CD14-positive monocyte (primary cell): Measurements from ENCODE around the gene TSHZ1. TPM values are rescaled to one million over a fixed set of nuclear protein-coding genes. Genes with fewer than 3 reads are reported as not detected.

ENCODE experiments used
- DNase-seq, 3 donors: peaks; one replicate each; pipeline ENCODE4 v3.0.0-alpha.2; 2011 to 2022
- H2AFZ ChIP-seq: 2 replicates; pipeline ENCODE4 v1.6.0; 2012; ENCODE audit warnings: mild to moderate bottlenecking, low read depth, low read length, inconsistent platforms; ENCODE audit not compliant: insufficient read depth, poor library complexity, severe bottlenecking
- H3K27ac ChIP-seq, 2 donors: 1 replicate in 1 of 2; 2 replicates in 1 of 2; pipeline ENCODE4 v1.5.1; 2012 to 2013; ENCODE audit warnings: low read length in 2 of 2, control low read depth in 1 of 2, inconsistent platforms in 1 of 2, low read depth in 1 of 2, mild to moderate bottlenecking in 1 of 2
- H3K27me3 ChIP-seq, 2 donors: one replicate each; pipeline versions ENCODE4 v1.6.0 to v1.6.1; 2011 to 2013; ENCODE audit warnings: low read length in 2 of 2; ENCODE audit not compliant: control insufficient read depth in 2 of 2, insufficient read depth in 2 of 2
- H3K36me3 ChIP-seq, 2 donors: replicated peaks in 1 of 2; 1 replicate in 1 of 2; 2 replicates in 1 of 2; pipeline versions ENCODE4 v1.5.1 to v1.6.1; 2012 to 2013; ENCODE audit warnings: low read length in 2 of 2, control low read depth in 1 of 2, inconsistent platforms in 1 of 2, mild to moderate bottlenecking in 1 of 2; ENCODE audit not compliant: insufficient read depth in 2 of 2, control insufficient read depth in 1 of 2
- H3K4me1 ChIP-seq, 2 donors: 1 replicate in 1 of 2; 2 replicates in 1 of 2; pipeline versions ENCODE4 v1.5.1 to v1.6.1; 2012 to 2013; ENCODE audit warnings: low read length in 2 of 2, control low read depth in 1 of 2, inconsistent platforms in 1 of 2, mild to moderate bottlenecking in 1 of 2, moderate library complexity in 1 of 2; ENCODE audit not compliant: insufficient read depth in 2 of 2, control insufficient read depth in 1 of 2
- H3K4me2 ChIP-seq: replicated peaks from 2 replicates; pipeline ENCODE3; 2012; ENCODE audit warnings: low read length, moderate library complexity, mild to moderate bottlenecking; ENCODE audit not compliant: poor library complexity, severe bottlenecking; ENCODE audit errors: extremely low read depth
- H3K4me3 ChIP-seq, 3 experiments: fragments of 200-600 bp in 1 of 3; sonication (generic) in 1 of 3; replicated peaks in 1 of 3; 1 replicate in 2 of 3; 2 replicates in 1 of 3; pipeline ENCODE4 v1.5.1; 2011 to 2013; ENCODE audit warnings: low read length in 3 of 3, mild to moderate bottlenecking in 3 of 3, control low read depth in 2 of 3, low read depth in 2 of 3, inconsistent platforms in 1 of 3, moderate library complexity in 1 of 3
- H3K79me2 ChIP-seq: 2 replicates; pipeline ENCODE4 v1.6.0; 2012; ENCODE audit warnings: mild to moderate bottlenecking, control low read depth, inconsistent platforms, low read length, moderate library complexity; ENCODE audit not compliant: insufficient read depth
- H3K9ac ChIP-seq: 2 replicates; pipeline ENCODE4 v1.6.0; 2017; ENCODE audit warnings: low read length, mild to moderate bottlenecking; ENCODE audit not compliant: insufficient read depth, poor library complexity, severe bottlenecking
- H3K9me3 ChIP-seq, 2 donors: replicated peaks in 1 of 2; 1 replicate in 1 of 2; 2 replicates in 1 of 2; pipeline versions ENCODE4 v1.5.1 to v1.6.1; 2012 to 2013; ENCODE audit warnings: low read length in 2 of 2, control low read depth in 1 of 2; ENCODE audit not compliant: control insufficient read depth in 1 of 2, insufficient read depth in 1 of 2
- H4K20me1 ChIP-seq: 2 replicates; pipeline ENCODE4 v1.6.0; 2012; ENCODE audit warnings: mild to moderate bottlenecking, low read length, control low read depth, moderate library complexity; ENCODE audit not compliant: insufficient read depth
- H3K27ac Mint-ChIP-seq, 7 donors: one replicate each; pipeline ENCODE4 v1.8.0; 2020; ENCODE audit warnings: mild to moderate bottlenecking in 7 of 7, mixed read lengths in 7 of 7, moderate library complexity in 6 of 7, inconsistent platforms in 2 of 7
- H3K27me3 Mint-ChIP-seq, 3 donors: one replicate each; pipeline ENCODE4 v1.8.0; 2021 to 2022; ENCODE audit warnings: low read depth in 3 of 3, mild to moderate bottlenecking in 3 of 3, mixed read lengths in 3 of 3, moderate library complexity in 3 of 3, inconsistent platforms in 1 of 3
- H3K36me3 Mint-ChIP-seq, 2 donors: one replicate each; pipeline ENCODE4 v1.8.0; 2020; ENCODE audit warnings: mixed read lengths in 2 of 2, inconsistent platforms in 1 of 2, mild to moderate bottlenecking in 1 of 2
- H3K4me1 Mint-ChIP-seq: one replicate; pipeline ENCODE4 v1.8.0; 2020; ENCODE audit warnings: mild to moderate bottlenecking, mixed read lengths
- H3K4me3 Mint-ChIP-seq, 2 donors: one replicate each; pipeline ENCODE4 v1.8.0; 2020; ENCODE audit warnings: mild to moderate bottlenecking in 2 of 2, mixed read lengths in 2 of 2, moderate library complexity in 1 of 2
- H3K9me3 Mint-ChIP-seq, 7 donors: one replicate each; pipeline ENCODE4 v1.8.0; 2020 to 2022; ENCODE audit warnings: mixed read lengths in 7 of 7, mild to moderate bottlenecking in 6 of 7, moderate library complexity in 6 of 7, inconsistent platforms in 2 of 7
- CTCF ChIP-seq: fragments of 200-600 bp; IDR thresholded peaks from one replicate; pipeline ENCODE4 v1.8.0; 2022; ENCODE audit warnings: antibody characterized with exemption, mild to moderate bottlenecking
- WGBS: methylation state at CpG from one replicate; pipeline ENCODE4 v1.1.5; 2013; ENCODE audit warnings: missing lambda C conversion rate; ENCODE audit not compliant: insufficient coverage; 5-methylcytosine and 5-hydroxymethylcytosine counted together
- intact Hi-C, 2 donors: fragments of 100-400 bp; cut with micrococcal nuclease; formaldehyde crosslinking; loops; one replicate each; pipeline versions ENCODE4 v1.15.0 to v1.15.1; 2023
- polyA plus RNA-seq, 3 donors: library from polyadenylated mRNA; depleted of rRNA in 1 of 3; unstranded in 2 of 3; stranded (reverse) in 1 of 3; fragments of 300-500 nt in 2 of 3; fragments of >200 nt in 1 of 3; fragmentation: Illumina TruSeq in 2 of 3; gene quantifications; 1 replicate in 2 of 3; 2 replicates in 1 of 3; pipeline ENCODE4 v1.2.3, GENCODE V29; 2012 to 2021

The TSHZ1 gene
- polyA plus RNA-seq, 3 donors, result 0.76 to 3.3 (median 1.4) TPM

GRCh38 chr18:75203416-75204268 is 7.0 kb upstream of the TSHZ1 start:
- no peak overlapping the region for H2AFZ ChIP-seq
- peaks cover 22 to 31% of the 10 kb centered on the region in 2 donors for H3K36me3 ChIP-seq
- H3K4me1 ChIP-seq, result peaks cover 37 to 47% of the 10 kb centered on the region in 2 donors
- H3K4me3 Mint-ChIP-seq, result peak overlapping the region in 1 of 2 donors; percentile 34
- peaks cover 65% of the 10 kb centered on the region for H3K79me2 ChIP-seq
- peaks cover 36% of the 10 kb centered on the region for H3K4me1 Mint-ChIP-seq
- no peaks in the 10 kb centered on the region for H3K9me3 ChIP-seq
- 55% methylated on average over 2 of the region's 24 CpGs for WGBS
- H3K27me3 Mint-ChIP-seq, result peaks cover 2 to 38% (median 23%) of the 10 kb centered on the region in 3 donors
- intact Hi-C loops, result loop anchor here (10.0 kb wide), 2 partner anchors 129 to 139 kb away; no protein-coding TSS in a partner anchor
- no peak for DNase-seq
- no peak overlapping the region for H3K9ac ChIP-seq
- H3K27ac Mint-ChIP-seq, result no peak overlapping the region
- peak overlapping the region in 1 of 3 experiments; percentile 69 for H3K4me3 ChIP-seq
- H3K4me2 ChIP-seq, result peak overlapping the region; percentile 78
- H3K9me3 Mint-ChIP-seq, result peaks cover 0 to 1% (median 0%) of the 10 kb centered on the region in 7 donors
- no peak overlapping the region for H3K27ac ChIP-seq
- peaks cover 16 to 37% of the 10 kb centered on the region in 2 donors for H3K27me3 ChIP-seq
- H3K36me3 Mint-ChIP-seq, result peaks cover 43 to 58% of the 10 kb centered on the region in 2 donors
- peaks cover 94% of the 10 kb centered on the region for H4K20me1 ChIP-seq
- no peak for TF ChIP-seq CTCF

- H3K9me3 Mint-ChIP-seq, result peaks cover 0 to 1% (median 0%) of the 10 kb centered on the region in 7 donors
- TF ChIP-seq CTCF, result no peak
These were observed 6.3 kb upstream of the TSHZ1 start for GRCh38 chr18:75204269-75204731.

More at GRCh38 chr18:75204269-75204731, 6.3 kb upstream of the TSHZ1 start:
- peak overlapping the region; percentile 78 for H3K4me2 ChIP-seq
- Mint-ChIP-seq H3K36me3 (peaks cover 43 to 53% of the 10 kb centered on the region in 2 donors), H3K4me1 (peaks cover 36% of the 10 kb centered on the region), H3K27me3 (peaks cover 2 to 38% (median 23%) of the 10 kb centered on the region in 3 donors), H3K27ac (no peak overlapping the region), H3K4me3 (peak overlapping the region; percentile 21 to 81)
- peak overlapping the region in 1 of 3 experiments; percentile 69 for H3K4me3 ChIP-seq
- peaks cover 16 to 37% of the 10 kb centered on the region in 2 donors for H3K27me3 ChIP-seq
- intact Hi-C loops, result loop anchor here (10.0 kb wide), 2 partner anchors 129 to 139 kb away; no protein-coding TSS in a partner anchor
- peaks cover 66% of the 10 kb centered on the region for H3K79me2 ChIP-seq
- 35% methylated on average over 32 of the region's 35 CpGs for WGBS
- H3K9ac ChIP-seq, result peak overlapping the region; percentile 32
- H2AFZ ChIP-seq, result no peak overlapping the region
- no peaks in the 10 kb centered on the region for H3K9me3 ChIP-seq
- H3K27ac ChIP-seq, result no peak overlapping the region
- H3K36me3 ChIP-seq, result peaks cover 22 to 31% of the 10 kb centered on the region in 2 donors
- H4K20me1 ChIP-seq, result peaks cover 89% of the 10 kb centered on the region
- peaks cover 37 to 47% of the 10 kb centered on the region in 2 donors for H3K4me1 ChIP-seq
- no peak for DNase-seq
